Liver (tissue), 9 donors: ENCODE measurements around the gene AK3. TPM values are rescaled to one million over a fixed set of nuclear protein-coding genes. Genes with fewer than 3 reads are reported as not detected.

Experiments used
- DNase-seq: peaks from one replicate; pipeline ENCODE4 v3.0.0-alpha.2; 2017; ENCODE audit warnings: low spot score
- H3K27ac ChIP-seq, 2 donors: one replicate each; pipeline ENCODE4 v1.7.0; 2013; ENCODE audit warnings: inconsistent platforms in 2 of 2, low read length in 2 of 2, control low read depth in 1 of 2, low read depth in 1 of 2, mild to moderate bottlenecking in 1 of 2
- H3K27me3 ChIP-seq, 4 donors: one replicate each; pipeline versions ENCODE4 v1.6.1 to v1.7.0; 2013; ENCODE audit warnings: low read length in 3 of 4, inconsistent platforms in 1 of 4, mild to moderate bottlenecking in 1 of 4, moderate library complexity in 1 of 4; ENCODE audit not compliant: control insufficient read depth in 4 of 4, insufficient read depth in 4 of 4
- H3K36me3 ChIP-seq, 4 donors: one replicate each; pipeline versions ENCODE4 v1.6.1 to v1.7.0; 2013; ENCODE audit warnings: low read length in 3 of 4, mild to moderate bottlenecking in 3 of 4, low read depth in 1 of 4, moderate library complexity in 1 of 4; ENCODE audit not compliant: control insufficient read depth in 4 of 4, insufficient read depth in 3 of 4
- H3K4me1 ChIP-seq, 4 donors: one replicate each; pipeline versions ENCODE4 v1.6.1 to v1.7.0; 2013; ENCODE audit warnings: low read length in 3 of 4, mild to moderate bottlenecking in 3 of 4, moderate library complexity in 1 of 4; ENCODE audit not compliant: control insufficient read depth in 4 of 4, insufficient read depth in 4 of 4
- H3K4me3 ChIP-seq, 3 donors: one replicate each; pipeline versions ENCODE4 v1.6.1 to v1.7.0; 2013; ENCODE audit warnings: low read length in 3 of 3, control low read depth in 1 of 3, low read depth in 1 of 3, mild to moderate bottlenecking in 1 of 3
- H3K9ac ChIP-seq, 2 donors: one replicate each; pipeline ENCODE4 v1.7.0; 2013; ENCODE audit warnings: low read length in 2 of 2, mild to moderate bottlenecking in 2 of 2, moderate library complexity in 2 of 2, control low read depth in 1 of 2, low read depth in 1 of 2
- H3K9me3 ChIP-seq, 4 donors: one replicate each; pipeline versions ENCODE4 v1.6.1 to v1.7.0; 2013; ENCODE audit warnings: low read length in 3 of 4; ENCODE audit not compliant: control insufficient read depth in 4 of 4
- EGR1 ChIP-seq, 2 donors: IDR thresholded peaks; 2 replicates each; pipeline ENCODE4 v1.6.1; 2016 to 2018; ENCODE audit warnings: antibody characterized with exemption in 2 of 2, low read depth in 2 of 2
- FOXA1 ChIP-seq: IDR thresholded peaks from 2 replicates; pipeline ENCODE4 v1.6.1; 2016; ENCODE audit warnings: antibody characterized with exemption
- FOXA2 ChIP-seq: IDR thresholded peaks from 2 replicates; pipeline ENCODE4 v1.6.1; 2016; ENCODE audit warnings: antibody characterized with exemption
- GABPA ChIP-seq, 2 donors: IDR thresholded peaks in 1 of 2; conservative IDR thresholded peaks in 1 of 2; 2 replicates each; pipeline ENCODE4 v1.6.1; 2016; ENCODE audit warnings: antibody characterized with exemption in 2 of 2, mild to moderate bottlenecking in 1 of 2, moderate library complexity in 1 of 2
- HNF4A ChIP-seq, 2 donors: conservative IDR thresholded peaks; 2 replicates each; pipeline ENCODE4 v1.6.1; 2016; ENCODE audit warnings: antibody characterized with exemption in 2 of 2, mild to moderate bottlenecking in 2 of 2
- HNF4G ChIP-seq: IDR thresholded peaks from 2 replicates; pipeline ENCODE4 v1.6.1; 2016; ENCODE audit warnings: antibody characterized with exemption
- JUND ChIP-seq, 2 donors: IDR thresholded peaks; 2 replicates each; pipeline ENCODE4 v1.6.1; 2016; ENCODE audit warnings: antibody characterized with exemption in 2 of 2
- NR2F2 ChIP-seq: IDR thresholded peaks from 2 replicates; pipeline ENCODE4 v1.6.1; 2016; ENCODE audit warnings: antibody characterized with exemption
- RAD21 ChIP-seq, 2 donors: IDR thresholded peaks; 2 replicates each; pipeline ENCODE4 v1.6.1; 2016; ENCODE audit warnings: antibody characterized with exemption in 2 of 2, mild to moderate bottlenecking in 2 of 2
- RXRA ChIP-seq, 2 donors: IDR thresholded peaks; 2 replicates each; pipeline ENCODE4 v1.6.1; 2017 to 2018; ENCODE audit warnings: antibody characterized with exemption in 2 of 2, mild to moderate bottlenecking in 1 of 2
- SP1 ChIP-seq: IDR thresholded peaks from 2 replicates; pipeline ENCODE4 v1.6.1; 2018; ENCODE audit warnings: antibody characterized with exemption, mild to moderate bottlenecking
- TAF1 ChIP-seq: conservative IDR thresholded peaks from 2 replicates; pipeline ENCODE4 v1.6.1; 2016; ENCODE audit warnings: antibody characterized with exemption, mild to moderate bottlenecking
- YY1 ChIP-seq: IDR thresholded peaks from 2 replicates; pipeline ENCODE4 v1.6.1; 2016; ENCODE audit warnings: antibody characterized with exemption, mild to moderate bottlenecking
- WGBS: extraction: QIAGEN DNeasy Blood & Tissue Kit; methylation state at CpG from one replicate; pipeline ENCODE4 v1.1.7; 2013; 5-methylcytosine and 5-hydroxymethylcytosine counted together
- polyA plus RNA-seq, 2 donors: library from polyadenylated mRNA; stranded (reverse) in 1 of 2; unstranded in 1 of 2; fragments of 200-250 nt in 1 of 2; fragments of >200 nt in 1 of 2; fragmentation: Nextera tagmentation in 1 of 2; extraction: Ambion mirVana in 1 of 2; gene quantifications; one replicate each; pipeline versions ENCODE4 v1.2.1 to v1.2.3, GENCODE V29; 2013 to 2015
- total RNA-seq, 2 donors: library from RNA; depleted of rRNA; stranded (reverse); fragments of >200 nt; gene quantifications; one replicate each; pipeline ENCODE4 v1.2.3, GENCODE V29; 2014
- TF ChIP-seq, protein P1 (sequence below): fragments of 150-350 bp; IDR thresholded peaks from 2 replicates; pipeline ENCODE4 v1.5.1; 2017; ENCODE audit warnings: improper control_type of control experiment, low read depth, low read length; ENCODE audit not compliant: missing input control
- TF ChIP-seq, protein P2 (sequence below): IDR thresholded peaks from 2 replicates; pipeline ENCODE4 v1.6.1; 2016; ENCODE audit warnings: antibody characterized with exemption
- TF ChIP-seq, protein P3 (sequence below): IDR thresholded peaks from 2 replicates; pipeline ENCODE4 v1.6.1; 2016; ENCODE audit warnings: antibody characterized with exemption, mild to moderate bottlenecking
- TF ChIP-seq, protein P4 (sequence below): IDR thresholded peaks from 2 replicates; pipeline ENCODE4 v1.6.1; 2016; ENCODE audit warnings: antibody characterized with exemption
- TF ChIP-seq, protein P5 (sequence below): IDR thresholded peaks from 2 replicates; pipeline ENCODE4 v1.6.1; 2016; ENCODE audit warnings: antibody characterized with exemption
- donor health status: healthy.
- donor health status: healthy.
- donor health status: healthy.
- donor health status: healthy.
- donor health status: healthy.

AK3 gene
- total and polyA plus RNA-seq, 4 donors = 70.6 to 181 (median 101) TPM

DNA sequence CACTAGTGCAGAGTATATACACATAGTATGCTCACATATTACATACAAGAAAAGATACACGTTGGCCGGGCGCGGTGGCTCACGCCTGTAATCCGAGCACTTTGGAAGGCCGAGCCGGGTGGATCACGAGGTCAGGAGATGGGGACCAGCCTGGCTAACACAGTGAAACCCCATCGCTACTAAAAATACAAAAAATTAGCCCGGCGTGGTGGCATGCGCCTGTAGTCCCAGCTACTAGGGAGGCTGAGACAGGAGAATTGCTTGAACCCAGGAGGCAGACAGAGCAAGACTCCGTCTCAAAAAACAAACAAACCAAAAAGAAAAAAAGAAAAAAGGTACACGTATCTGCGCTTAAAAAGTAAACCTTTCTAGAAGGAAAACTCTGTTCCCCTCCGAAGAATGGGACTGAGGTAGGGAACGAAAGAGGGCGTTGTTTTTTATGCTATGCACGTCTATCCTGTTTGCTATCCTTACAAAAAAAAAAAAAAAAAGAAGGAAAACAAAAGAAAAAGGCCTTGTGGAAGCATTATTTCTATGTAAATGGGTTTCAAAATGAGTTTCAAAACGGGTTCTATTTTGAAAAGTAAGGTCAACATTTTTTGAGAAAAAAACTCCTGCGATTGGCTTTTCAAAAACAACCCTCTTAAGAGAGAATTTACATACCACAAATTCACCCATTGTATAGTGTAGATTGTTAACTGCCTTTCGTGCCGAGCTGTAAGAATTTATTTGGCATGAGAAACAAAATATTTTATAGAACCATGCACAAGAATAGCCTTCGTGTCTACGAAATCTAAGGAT, 1.2 kb downstream of the AK3 start:
- H3K9me3 ChIP-seq = no peaks in the 10 kb centered on the region
- peak overlapping the region; percentile 97 to 100 for H3K27ac ChIP-seq
- 16% methylated on average over 26 of the region's 26 CpGs for WGBS
- H3K4me3 ChIP-seq = peak overlapping the region; percentile 50 to 94 (median 93)
- peaks cover 0 to 9% (median 3%) of the 10 kb centered on the region in 4 donors for H3K4me1 ChIP-seq
- no peak for DNase-seq
- TF ChIP-seq NR2F2 (no peak), RXRA (IDR thresholded peaks at IDR 0.05) (no peak), FOXA1 (no peak), GABPA (IDR thresholded peaks at IDR 0.05 in 1 of 2, conservative IDR thresholded peaks at IDR 0.05 in 1 of 2) (no peak), RAD21 (IDR thresholded peaks at IDR 0.05) (no peak), FOXA2 (no peak), YY1 (no peak), SP1 (no peak), TAF1 (no peak), JUND (IDR thresholded peaks at IDR 0.05) (no peak), EGR1 (IDR thresholded peaks at IDR 0.05; ENCODE audit: low read depth in 2 of 2) (no peak), HNF4G (no peak), HNF4A (conservative IDR thresholded peaks at IDR 0.05) (no peak)
- TF ChIP-seq, protein P1, sequence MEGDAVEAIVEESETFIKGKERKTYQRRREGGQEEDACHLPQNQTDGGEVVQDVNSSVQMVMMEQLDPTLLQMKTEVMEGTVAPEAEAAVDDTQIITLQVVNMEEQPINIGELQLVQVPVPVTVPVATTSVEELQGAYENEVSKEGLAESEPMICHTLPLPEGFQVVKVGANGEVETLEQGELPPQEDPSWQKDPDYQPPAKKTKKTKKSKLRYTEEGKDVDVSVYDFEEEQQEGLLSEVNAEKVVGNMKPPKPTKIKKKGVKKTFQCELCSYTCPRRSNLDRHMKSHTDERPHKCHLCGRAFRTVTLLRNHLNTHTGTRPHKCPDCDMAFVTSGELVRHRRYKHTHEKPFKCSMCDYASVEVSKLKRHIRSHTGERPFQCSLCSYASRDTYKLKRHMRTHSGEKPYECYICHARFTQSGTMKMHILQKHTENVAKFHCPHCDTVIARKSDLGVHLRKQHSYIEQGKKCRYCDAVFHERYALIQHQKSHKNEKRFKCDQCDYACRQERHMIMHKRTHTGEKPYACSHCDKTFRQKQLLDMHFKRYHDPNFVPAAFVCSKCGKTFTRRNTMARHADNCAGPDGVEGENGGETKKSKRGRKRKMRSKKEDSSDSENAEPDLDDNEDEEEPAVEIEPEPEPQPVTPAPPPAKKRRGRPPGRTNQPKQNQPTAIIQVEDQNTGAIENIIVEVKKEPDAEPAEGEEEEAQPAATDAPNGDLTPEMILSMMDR = no peak
- TF ChIP-seq, protein P2, sequence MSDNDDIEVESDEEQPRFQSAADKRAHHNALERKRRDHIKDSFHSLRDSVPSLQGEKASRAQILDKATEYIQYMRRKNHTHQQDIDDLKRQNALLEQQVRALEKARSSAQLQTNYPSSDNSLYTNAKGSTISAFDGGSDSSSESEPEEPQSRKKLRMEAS = no peak
- TF ChIP-seq, protein P3, sequence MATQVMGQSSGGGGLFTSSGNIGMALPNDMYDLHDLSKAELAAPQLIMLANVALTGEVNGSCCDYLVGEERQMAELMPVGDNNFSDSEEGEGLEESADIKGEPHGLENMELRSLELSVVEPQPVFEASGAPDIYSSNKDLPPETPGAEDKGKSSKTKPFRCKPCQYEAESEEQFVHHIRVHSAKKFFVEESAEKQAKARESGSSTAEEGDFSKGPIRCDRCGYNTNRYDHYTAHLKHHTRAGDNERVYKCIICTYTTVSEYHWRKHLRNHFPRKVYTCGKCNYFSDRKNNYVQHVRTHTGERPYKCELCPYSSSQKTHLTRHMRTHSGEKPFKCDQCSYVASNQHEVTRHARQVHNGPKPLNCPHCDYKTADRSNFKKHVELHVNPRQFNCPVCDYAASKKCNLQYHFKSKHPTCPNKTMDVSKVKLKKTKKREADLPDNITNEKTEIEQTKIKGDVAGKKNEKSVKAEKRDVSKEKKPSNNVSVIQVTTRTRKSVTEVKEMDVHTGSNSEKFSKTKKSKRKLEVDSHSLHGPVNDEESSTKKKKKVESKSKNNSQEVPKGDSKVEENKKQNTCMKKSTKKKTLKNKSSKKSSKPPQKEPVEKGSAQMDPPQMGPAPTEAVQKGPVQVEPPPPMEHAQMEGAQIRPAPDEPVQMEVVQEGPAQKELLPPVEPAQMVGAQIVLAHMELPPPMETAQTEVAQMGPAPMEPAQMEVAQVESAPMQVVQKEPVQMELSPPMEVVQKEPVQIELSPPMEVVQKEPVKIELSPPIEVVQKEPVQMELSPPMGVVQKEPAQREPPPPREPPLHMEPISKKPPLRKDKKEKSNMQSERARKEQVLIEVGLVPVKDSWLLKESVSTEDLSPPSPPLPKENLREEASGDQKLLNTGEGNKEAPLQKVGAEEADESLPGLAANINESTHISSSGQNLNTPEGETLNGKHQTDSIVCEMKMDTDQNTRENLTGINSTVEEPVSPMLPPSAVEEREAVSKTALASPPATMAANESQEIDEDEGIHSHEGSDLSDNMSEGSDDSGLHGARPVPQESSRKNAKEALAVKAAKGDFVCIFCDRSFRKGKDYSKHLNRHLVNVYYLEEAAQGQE = no peak
- TF ChIP-seq, protein P4, sequence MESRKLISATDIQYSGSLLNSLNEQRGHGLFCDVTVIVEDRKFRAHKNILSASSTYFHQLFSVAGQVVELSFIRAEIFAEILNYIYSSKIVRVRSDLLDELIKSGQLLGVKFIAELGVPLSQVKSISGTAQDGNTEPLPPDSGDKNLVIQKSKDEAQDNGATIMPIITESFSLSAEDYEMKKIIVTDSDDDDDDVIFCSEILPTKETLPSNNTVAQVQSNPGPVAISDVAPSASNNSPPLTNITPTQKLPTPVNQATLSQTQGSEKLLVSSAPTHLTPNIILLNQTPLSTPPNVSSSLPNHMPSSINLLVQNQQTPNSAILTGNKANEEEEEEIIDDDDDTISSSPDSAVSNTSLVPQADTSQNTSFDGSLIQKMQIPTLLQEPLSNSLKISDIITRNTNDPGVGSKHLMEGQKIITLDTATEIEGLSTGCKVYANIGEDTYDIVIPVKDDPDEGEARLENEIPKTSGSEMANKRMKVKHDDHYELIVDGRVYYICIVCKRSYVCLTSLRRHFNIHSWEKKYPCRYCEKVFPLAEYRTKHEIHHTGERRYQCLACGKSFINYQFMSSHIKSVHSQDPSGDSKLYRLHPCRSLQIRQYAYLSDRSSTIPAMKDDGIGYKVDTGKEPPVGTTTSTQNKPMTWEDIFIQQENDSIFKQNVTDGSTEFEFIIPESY = no peak
- TF ChIP-seq, protein P5, sequence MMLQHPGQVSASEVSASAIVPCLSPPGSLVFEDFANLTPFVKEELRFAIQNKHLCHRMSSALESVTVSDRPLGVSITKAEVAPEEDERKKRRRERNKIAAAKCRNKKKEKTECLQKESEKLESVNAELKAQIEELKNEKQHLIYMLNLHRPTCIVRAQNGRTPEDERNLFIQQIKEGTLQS = no peak
- peak overlapping the region; percentile 80 to 96 for H3K9ac ChIP-seq
- no peaks in the 10 kb centered on the region for H3K36me3 ChIP-seq
- no peaks in the 10 kb centered on the region for H3K27me3 ChIP-seq
